Gastroesophageal sphincter (tissue), 4 donors: Measurements from ENCODE around the gene DYNC2H1. TPM values are rescaled to one million over a fixed set of nuclear protein-coding genes. Genes with fewer than 3 reads are reported as not detected.

Experiments
- ATAC-seq: fragments of 150-250 bp; one replicate; pipeline ENCODE4 v1.9.1; 2016; ENCODE audit warnings: mild to moderate bottlenecking, moderate library complexity
- H3K27ac ChIP-seq, 4 donors: fragments of 200-600 bp; sonication (generic) in 3 of 4; 1 replicate in 3 of 4; 2 replicates in 1 of 4; pipeline ENCODE4 v1.5.1; 2016 to 2019
- H3K27me3 ChIP-seq: fragments of 200-600 bp; sonication (generic); one replicate; pipeline ENCODE4 v1.5.1; 2019
- H3K36me3 ChIP-seq, 2 donors: fragments of 200-600 bp; sonication (generic); one replicate each; pipeline ENCODE4 v1.5.1; 2019; ENCODE audit warnings: control low read depth in 1 of 2
- H3K4me1 ChIP-seq, 3 donors: fragments of 200-600 bp; sonication (generic); 1 replicate in 2 of 3; 2 replicates in 1 of 3; pipeline ENCODE4 v1.5.1; 2016 to 2019; ENCODE audit warnings: control low read depth in 2 of 3
- H3K4me3 ChIP-seq, 2 donors: fragments of 200-600 bp; sonication (generic); one replicate each; pipeline ENCODE4 v1.5.1; 2019; ENCODE audit warnings: mild to moderate bottlenecking in 1 of 2, moderate library complexity in 1 of 2
- H3K9me3 ChIP-seq, 3 donors: fragments of 200-600 bp; sonication (generic); one replicate each; pipeline ENCODE4 v1.5.1; 2017 to 2019; ENCODE audit warnings: control low read depth in 2 of 3
- EP300 ChIP-seq: sonication (generic); formaldehyde crosslinking; IDR thresholded peaks from one replicate; pipeline ENCODE4 v1.6.1; 2017; ENCODE audit warnings: antibody characterized with exemption, mild to moderate bottlenecking
- POLR2A ChIP-seq, 2 donors: fragments of 450-650 bp; IDR thresholded peaks; one replicate each; pipeline ENCODE4 v1.6.1; 2017; ENCODE audit warnings: antibody characterized with exemption in 2 of 2, mild to moderate bottlenecking in 2 of 2, moderate library complexity in 1 of 2
- POLR2AphosphoS5 ChIP-seq: sonication (generic); formaldehyde crosslinking; IDR thresholded peaks from one replicate; pipeline ENCODE4 v1.6.1; 2017; ENCODE audit warnings: antibody characterized with exemption
- WGBS, 2 donors: methylation state at CpG; one replicate each; pipeline ENCODE4 v1.1.5; 2018; ENCODE audit warnings: low coverage in 1 of 2; 5-methylcytosine and 5-hydroxymethylcytosine counted together
- total RNA-seq, 4 donors: library from RNA; depleted of rRNA; stranded (reverse); fragments of >200 nt; gene quantifications; one replicate each; pipeline ENCODE4 v1.1.0, GENCODE V29; 2016
- TF ChIP-seq, protein P1 (sequence below), 4 experiments: fragments of 200-600 bp in 2 of 4; fragments of 450-650 bp in 2 of 4; sonication (generic) in 1 of 4; IDR thresholded peaks; one replicate each; pipeline ENCODE4 v1.5.1; 2017 to 2019; ENCODE audit warnings: antibody characterized with exemption in 4 of 4, mild to moderate bottlenecking in 2 of 4, moderate library complexity in 2 of 4

Gene DYNC2H1
- total RNA-seq, 4 donors from 2014 or later, result 11.5 to 26.7 (median 18.1) TPM

DNA sequence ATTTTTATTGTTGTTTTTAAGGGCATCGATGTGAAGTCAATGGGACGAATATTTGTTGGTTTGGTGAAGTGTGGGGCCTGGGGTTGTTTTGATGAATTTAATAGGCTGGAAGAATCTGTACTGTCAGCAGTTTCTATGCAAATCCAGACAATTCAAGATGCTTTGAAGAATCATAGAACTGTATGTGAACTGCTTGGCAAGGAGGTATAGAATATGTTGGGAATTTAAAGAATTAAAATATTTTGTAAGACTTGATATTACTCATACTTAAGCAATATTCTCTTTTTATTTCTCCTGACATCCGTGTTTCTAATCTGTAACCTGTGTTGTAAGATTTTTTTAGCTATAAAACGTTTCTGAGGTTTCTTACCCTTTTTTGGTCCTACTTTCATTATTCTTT is 61.6 kb downstream of the DYNC2H1 start:
- no peak overlapping the region for H3K4me3 ChIP-seq
- peaks cover 0 to 57% of the 10 kb centered on the region in 2 donors for H3K36me3 ChIP-seq
- 87 to 100% methylated on average over 3 to 4 of the region's 4 CpGs for WGBS, 2 donors

GRCh38 chr11:103175461-103176129 is 66.4 kb downstream of the DYNC2H1 start:
- no peak for TF ChIP-seq EP300
- TF ChIP-seq POLR2AphosphoS5, result no peak
- TF ChIP-seq, protein P1, sequence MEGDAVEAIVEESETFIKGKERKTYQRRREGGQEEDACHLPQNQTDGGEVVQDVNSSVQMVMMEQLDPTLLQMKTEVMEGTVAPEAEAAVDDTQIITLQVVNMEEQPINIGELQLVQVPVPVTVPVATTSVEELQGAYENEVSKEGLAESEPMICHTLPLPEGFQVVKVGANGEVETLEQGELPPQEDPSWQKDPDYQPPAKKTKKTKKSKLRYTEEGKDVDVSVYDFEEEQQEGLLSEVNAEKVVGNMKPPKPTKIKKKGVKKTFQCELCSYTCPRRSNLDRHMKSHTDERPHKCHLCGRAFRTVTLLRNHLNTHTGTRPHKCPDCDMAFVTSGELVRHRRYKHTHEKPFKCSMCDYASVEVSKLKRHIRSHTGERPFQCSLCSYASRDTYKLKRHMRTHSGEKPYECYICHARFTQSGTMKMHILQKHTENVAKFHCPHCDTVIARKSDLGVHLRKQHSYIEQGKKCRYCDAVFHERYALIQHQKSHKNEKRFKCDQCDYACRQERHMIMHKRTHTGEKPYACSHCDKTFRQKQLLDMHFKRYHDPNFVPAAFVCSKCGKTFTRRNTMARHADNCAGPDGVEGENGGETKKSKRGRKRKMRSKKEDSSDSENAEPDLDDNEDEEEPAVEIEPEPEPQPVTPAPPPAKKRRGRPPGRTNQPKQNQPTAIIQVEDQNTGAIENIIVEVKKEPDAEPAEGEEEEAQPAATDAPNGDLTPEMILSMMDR (IDR thresholded peaks at IDR 0.05), result no peak
- no peak for TF ChIP-seq POLR2A (IDR thresholded peaks at IDR 0.05)
- no peak overlapping the region for H3K4me3 ChIP-seq
- ATAC-seq, result no peak
- no peaks in the 10 kb centered on the region for H3K27me3 ChIP-seq
- WGBS, 2 donors, result 87 to 97% methylated on average over 2 of the region's 2 CpGs
- no peaks in the 10 kb centered on the region for H3K4me1 ChIP-seq
- no peaks in the 10 kb centered on the region for H3K9me3 ChIP-seq
- no peak overlapping the region for H3K27ac ChIP-seq
- peaks cover 0 to 41% of the 10 kb centered on the region in 2 donors for H3K36me3 ChIP-seq

More for the DNA sequence above, 61.6 kb downstream of the DYNC2H1 start:
- ATAC-seq, result no peak
- Histone ChIP-seq H3K4me1 (no peaks in the 10 kb centered on the region), H3K9me3 (no peaks in the 10 kb centered on the region), H3K27me3 (no peaks in the 10 kb centered on the region), H3K27ac (no peak overlapping the region)
- no peak for TF ChIP-seq POLR2A (IDR thresholded peaks at IDR 0.05)
- TF ChIP-seq, protein P1 (IDR thresholded peaks at IDR 0.05), result no peak

DNA sequence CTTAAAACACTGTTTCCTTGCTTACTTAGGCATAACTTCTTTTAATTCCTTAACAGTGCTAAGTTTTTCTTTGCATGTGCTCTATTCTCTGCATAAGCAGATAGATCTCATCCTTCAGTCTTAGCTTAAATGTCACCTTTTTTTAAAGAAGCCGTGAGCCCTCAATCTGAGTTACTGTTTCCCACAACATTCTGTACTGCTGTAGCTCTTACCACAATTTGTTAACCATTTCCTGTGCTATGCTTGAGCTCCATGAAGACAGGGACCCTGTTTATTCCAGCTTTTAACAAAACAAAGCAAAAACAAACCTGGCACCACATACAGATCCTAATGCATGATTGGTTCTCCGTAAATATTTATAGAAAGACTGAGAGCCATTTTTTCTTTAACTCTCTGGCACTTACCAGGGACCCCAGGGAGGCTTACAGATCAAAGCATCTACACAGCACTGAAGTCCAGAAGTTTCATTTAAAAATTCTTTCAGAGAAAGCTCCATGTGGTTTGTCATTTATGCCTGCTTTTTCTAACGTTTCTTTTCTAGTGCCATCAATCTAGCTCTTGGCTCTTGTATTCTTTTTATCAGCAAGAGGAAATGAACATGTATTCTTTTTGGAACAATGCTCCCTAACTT is 74.9 kb downstream of the DYNC2H1 start:
- Histone ChIP-seq H3K4me1 (no peaks in the 10 kb centered on the region), H3K4me3 (no peak overlapping the region), H3K36me3 (peaks cover 0 to 36% of the 10 kb centered on the region in 2 donors), H3K27me3 (no peaks in the 10 kb centered on the region), H3K27ac (no peak overlapping the region), H3K9me3 (no peaks in the 10 kb centered on the region)
- TF ChIP-seq POLR2AphosphoS5, result no peak
- TF ChIP-seq POLR2A (IDR thresholded peaks at IDR 0.05), result no peak
- TF ChIP-seq, protein P1 (IDR thresholded peaks at IDR 0.05), result no peak
- TF ChIP-seq EP300, result no peak
- WGBS, 2 donors, result 24 to 26% methylated on average over 3 of the region's 3 CpGs
- ATAC-seq, result no peak

GRCh38 chr11:103202048-103202651 is 92.9 kb downstream of the DYNC2H1 start:
- no peak overlapping the region for H3K4me3 ChIP-seq
- no peak overlapping the region for H3K27ac ChIP-seq
- WGBS, 2 donors, result 35 to 66% methylated on average over 3 of the region's 3 CpGs
- H3K27me3 ChIP-seq, result no peaks in the 10 kb centered on the region
- no peaks in the 10 kb centered on the region for H3K4me1 ChIP-seq
- no peak for ATAC-seq
- H3K36me3 ChIP-seq, result peaks cover 0 to 64% of the 10 kb centered on the region in 2 donors
- H3K9me3 ChIP-seq, result no peaks in the 10 kb centered on the region
- TF ChIP-seq POLR2AphosphoS5, result no peak
- TF ChIP-seq, protein P1 (IDR thresholded peaks at IDR 0.05), result peak; percentile 8 to 47 (median 32)

GRCh38 chr11:103210543-103210942 is 101.3 kb downstream of the DYNC2H1 start:
- Histone ChIP-seq H3K4me3 (no peak overlapping the region), H3K27ac (no peak overlapping the region), H3K27me3 (no peaks in the 10 kb centered on the region), H3K9me3 (no peaks in the 10 kb centered on the region), H3K4me1 (no peaks in the 10 kb centered on the region), H3K36me3 (peaks cover 0 to 2% of the 10 kb centered on the region in 2 donors)
- WGBS, 2 donors, result 75 to 81% methylated on average over 1 of the region's 1 CpG
- TF ChIP-seq POLR2A (IDR thresholded peaks at IDR 0.05), result no peak
- no peak for ATAC-seq
